Type B pancreatic cell (in vitro differentiated cells): ENCODE data around the gene EFCC1. TPM values are rescaled to one million over a fixed set of nuclear protein-coding genes. Genes with fewer than 3 reads are reported as not detected.

Experiments used
- DNase-seq: peaks from one replicate; pipeline ENCODE4 v3.0.0; 2021; ENCODE audit warnings: mixed read lengths; ENCODE audit not compliant: unreplicated experiment; ENCODE audit errors: extremely low spot score
- H3K27ac Mint-ChIP-seq: 2 replicates; pipeline ENCODE4 v1.8.0; 2021; ENCODE audit warnings: mild to moderate bottlenecking, mixed read lengths
- H3K27me3 Mint-ChIP-seq: 2 replicates; pipeline ENCODE4 v1.8.0; 2021; ENCODE audit warnings: mixed read lengths
- H3K36me3 Mint-ChIP-seq: 2 replicates; pipeline ENCODE4 v1.8.0; 2021; ENCODE audit warnings: mixed read lengths
- H3K4me1 Mint-ChIP-seq: one replicate; pipeline ENCODE4 v1.8.0; 2021; ENCODE audit warnings: mixed read lengths; ENCODE audit not compliant: unreplicated experiment
- H3K4me3 Mint-ChIP-seq: 2 replicates; pipeline ENCODE4 v1.8.0; 2021; ENCODE audit warnings: mild to moderate bottlenecking, mixed read lengths
- H3K9me3 Mint-ChIP-seq: 2 replicates; pipeline ENCODE4 v1.8.0; 2021; ENCODE audit warnings: mixed read lengths
- CTCF ChIP-seq: fragments of 200-600 bp; sonication (generic); conservative IDR thresholded peaks from 2 replicates; pipeline ENCODE4 v1.5.0; 2021; ENCODE audit warnings: antibody characterized with exemption, mild to moderate bottlenecking
- total RNA-seq: library from RNA; stranded (reverse); gene quantifications from 2 replicates; pipeline ENCODE4 v1.2.1, GENCODE V29; 2021; ENCODE audit warnings: low replicate concordance

EFCC1 gene
- total RNA-seq, 1 donor from 2014 or later: 2.2 TPM

- H3K9me3 Mint-ChIP-seq: no peaks in the 10 kb centered on the region
- TF ChIP-seq CTCF: peak; percentile 15
- H3K4me1 Mint-ChIP-seq: peaks cover 16% of the 10 kb centered on the region
- DNase-seq: no peak
- no peaks in the 10 kb centered on the region for H3K36me3 Mint-ChIP-seq
- H3K27ac Mint-ChIP-seq: peak overlapping the region; percentile 17
- peak overlapping the region; percentile 58 for H3K4me3 Mint-ChIP-seq
- H3K27me3 Mint-ChIP-seq: peaks cover 65% of the 10 kb centered on the region
These were observed 2.0 kb upstream of the EFCC1 start for GRCh38 chr3:128999102-128999501.

- Mint-ChIP-seq H3K4me1 (peaks cover 16% of the 10 kb centered on the region), H3K36me3 (no peaks in the 10 kb centered on the region), H3K27ac (no peak overlapping the region), H3K9me3 (no peaks in the 10 kb centered on the region), H3K27me3 (peaks cover 78% of the 10 kb centered on the region), H3K4me3 (peak overlapping the region; percentile 79)
- DNase-seq: no peak
- TF ChIP-seq CTCF: no peak
These were observed 383 bp upstream of the EFCC1 start for GRCh38 chr3:129000742-129001100.

- H3K4me1 Mint-ChIP-seq: peaks cover 16% of the 10 kb centered on the region
- peak overlapping the region; percentile 80 for H3K4me3 Mint-ChIP-seq
- TF ChIP-seq CTCF: no peak
- no peaks in the 10 kb centered on the region for H3K36me3 Mint-ChIP-seq
- H3K27ac Mint-ChIP-seq: peak overlapping the region; percentile 18
- peaks cover 82% of the 10 kb centered on the region for H3K27me3 Mint-ChIP-seq
- DNase-seq: no peak
- H3K9me3 Mint-ChIP-seq: no peaks in the 10 kb centered on the region
These were observed 885 bp downstream of the EFCC1 start for GRCh38 chr3:129001806-129002572.

GRCh38 chr3:129002573-129003569 is 1.8 kb downstream of the EFCC1 start:
- peak overlapping the region; percentile 18 for H3K27ac Mint-ChIP-seq
- peaks cover 81% of the 10 kb centered on the region for H3K27me3 Mint-ChIP-seq
- no peaks in the 10 kb centered on the region for H3K9me3 Mint-ChIP-seq
- TF ChIP-seq CTCF: no peak
- no peak for DNase-seq
- peak overlapping the region; percentile 80 for H3K4me3 Mint-ChIP-seq
- H3K4me1 Mint-ChIP-seq: peaks cover 13% of the 10 kb centered on the region
- H3K36me3 Mint-ChIP-seq: no peaks in the 10 kb centered on the region

GRCh38 chr3:129003578-129004112 is 2.5 kb downstream of the EFCC1 start:
- TF ChIP-seq CTCF: no peak
- H3K4me3 Mint-ChIP-seq: peak overlapping the region; percentile 80
- no peak overlapping the region for H3K27ac Mint-ChIP-seq
- H3K9me3 Mint-ChIP-seq: no peaks in the 10 kb centered on the region
- H3K27me3 Mint-ChIP-seq: peaks cover 79% of the 10 kb centered on the region
- no peak for DNase-seq
- H3K36me3 Mint-ChIP-seq: no peaks in the 10 kb centered on the region
- H3K4me1 Mint-ChIP-seq: peaks cover 13% of the 10 kb centered on the region
